A549 (cell line): Measurements from ENCODE around the gene ATP6V0C. TPM values are rescaled to one million over a fixed set of nuclear protein-coding genes. Genes with fewer than 3 reads are reported as not detected.
"Not testable (repeated sequence)": the region's sequence is repeated elsewhere in the genome, so short reads cannot be mapped to it uniquely, and the experiment has no call there.

Experiments
- ATAC-seq, 2 experiments: fragments of 200-7000 bp in 1 of 2; fragments of >200 bp in 1 of 2; cut with Nextera tagmentation in 1 of 2; cut with Tn5 transposase in 1 of 2; 3 replicates each; pipeline versions ENCODE4 v1.8.0 to v1.9.1; 2018 to 2020; ENCODE audit warnings: mild to moderate bottlenecking in 1 of 2, moderate library complexity in 1 of 2
- CTCF ChIA-PET: fragments of 300-600 bp; sonication (Branson Sonifier 250); formaldehyde crosslinking; extraction: SDS; loops from one replicate; lab custom pipeline; 2021; ENCODE audit warnings: antibody characterized with exemption, inconsistent platforms; lab: Yijun Ruan, JAX
- POLR2A ChIA-PET: fragments of 350-600 bp; formaldehyde crosslinking; extraction: SDS; loops from one replicate; lab custom pipeline; 2021; ENCODE audit warnings: antibody characterized with exemption, inconsistent platforms; lab: Yijun Ruan, JAX
- DNase-seq, 2 experiments: peaks; one replicate each; pipeline versions ENCODE4 v3.0.0 to v3.0.0-alpha.2; 2011 to 2016; ENCODE audit warnings: low read depth in 1 of 2, low spot score in 1 of 2
- FAIRE-seq: peaks from 2 replicates; lab custom pipeline; 2011; peaks lifted over from hg19 to GRCh38; lab: Jason Lieb, UNC
- H3K27ac ChIP-seq, 2 experiments: fragments of >200 bp; sonication (Bioruptor Twin); formaldehyde crosslinking; 3 replicates each; pipeline ENCODE4 v1.5.1; 2016 to 2017
- H3K4me1 ChIP-seq: fragments of >200 bp; sonication (Bioruptor Twin); formaldehyde crosslinking; 3 replicates; pipeline ENCODE4 v1.6.1; 2016
- H3K4me2 ChIP-seq: fragments of >200 bp; sonication (Bioruptor Twin); formaldehyde crosslinking; 3 replicates; pipeline ENCODE4 v1.6.1; 2016
- H3K4me3 ChIP-seq: fragments of >200 bp; sonication (Bioruptor Twin); formaldehyde crosslinking; 3 replicates; pipeline ENCODE4 v1.5.1; 2016
- H3K9me3 ChIP-seq: fragments of >200 bp; sonication (Bioruptor Twin); formaldehyde crosslinking; 3 replicates; pipeline ENCODE4 v1.6.1; 2016
- CBX2 ChIP-seq: fragments of 200-600 bp; sonication (generic); IDR thresholded peaks from 2 replicates; pipeline ENCODE4 v1.6.1; 2016; ENCODE audit warnings: low read depth, mild to moderate bottlenecking, borderline replicate concordance
- CEBPB ChIP-seq, 2 experiments: fragments of >200 bp in 1 of 2; sonication (Bioruptor Twin) in 1 of 2; formaldehyde crosslinking in 1 of 2; IDR thresholded peaks; 2 replicates each; pipeline ENCODE4 v1.6.1; 2012 to 2016
- E2F6 ChIP-seq: IDR thresholded peaks from 2 replicates; pipeline ENCODE4 v1.6.1; 2012; ENCODE audit warnings: low read depth, borderline replicate concordance
- EHF ChIP-seq: fragments of 250-450 bp; sonication (Bioruptor Pico); IDR thresholded peaks from 2 replicates; pipeline ENCODE4 v1.5.0; 2020; ENCODE audit warnings: mild to moderate bottlenecking
- EHMT2 ChIP-seq: fragments of 200-600 bp; sonication (generic); IDR thresholded peaks from 2 replicates; pipeline ENCODE4 v1.6.1; 2016; ENCODE audit warnings: antibody characterized with exemption, low read depth, mild to moderate bottlenecking, moderate library complexity
- EP300 ChIP-seq, 2 experiments: fragments of >200 bp; sonication (Bioruptor Twin); formaldehyde crosslinking; IDR thresholded peaks; 2 replicates in 1 of 2; 3 replicates in 1 of 2; pipeline ENCODE4 v1.6.1; 2016 to 2017
- FOSB ChIP-seq: fragments of 250-450 bp; sonication (Bioruptor Pico); IDR thresholded peaks from 2 replicates; pipeline ENCODE4 v1.5.0; 2020; ENCODE audit warnings: mild to moderate bottlenecking, moderate library complexity
- FOSL2 ChIP-seq, 2 experiments: fragments of 450-650 bp in 1 of 2; fragments of >200 bp in 1 of 2; sonication (Bioruptor Twin) in 1 of 2; formaldehyde crosslinking; IDR thresholded peaks; 2 replicates each; pipeline versions ENCODE4 v1.5.0 to v1.6.1; 2016 to 2020; ENCODE audit warnings: mild to moderate bottlenecking in 1 of 2, moderate library complexity in 1 of 2
- FOXS1 ChIP-seq: fragments of 250-450 bp; sonication (Bioruptor Pico); IDR thresholded peaks from 2 replicates; pipeline ENCODE4 v1.5.0; 2020; ENCODE audit warnings: mild to moderate bottlenecking, moderate library complexity
- GATA3 ChIP-seq: IDR thresholded peaks from 2 replicates; pipeline ENCODE4 v1.6.1; 2012; ENCODE audit warnings: borderline replicate concordance
- HEYL ChIP-seq: fragments of 250-450 bp; sonication (Bioruptor Pico); IDR thresholded peaks from 2 replicates; pipeline ENCODE4 v1.8.0; 2021; ENCODE audit warnings: mild to moderate bottlenecking, moderate library complexity
- HOXA7 ChIP-seq: fragments of 250-450 bp; sonication (Bioruptor Pico); IDR thresholded peaks from 2 replicates; pipeline ENCODE4 v1.5.0; 2020; ENCODE audit warnings: mild to moderate bottlenecking, moderate library complexity
- HOXB13 ChIP-seq: fragments of 250-450 bp; sonication (Bioruptor Pico); IDR thresholded peaks from 2 replicates; pipeline ENCODE4 v1.5.0; 2020; ENCODE audit warnings: low read depth, mild to moderate bottlenecking, moderate library complexity
- JUN ChIP-seq, 2 experiments: fragments of >200 bp; sonication (Bioruptor Twin); formaldehyde crosslinking; IDR thresholded peaks; 2 replicates in 1 of 2; 3 replicates in 1 of 2; pipeline ENCODE4 v1.6.1; 2016 to 2017
- JUNB ChIP-seq: fragments of >200 bp; sonication (Bioruptor Twin); formaldehyde crosslinking; IDR thresholded peaks from 2 replicates; pipeline ENCODE4 v1.6.1; 2016
- KDM1A ChIP-seq: fragments of 200-600 bp; sonication (generic); IDR thresholded peaks from 2 replicates; pipeline ENCODE4 v1.6.1; 2016; ENCODE audit warnings: low read depth, mild to moderate bottlenecking
- KDM5A ChIP-seq: fragments of 200-600 bp; sonication (generic); IDR thresholded peaks from 2 replicates; pipeline ENCODE4 v1.6.1; 2016; ENCODE audit warnings: antibody characterized with exemption, mild to moderate bottlenecking
- MAZ ChIP-seq: fragments of 150-350 bp; IDR thresholded peaks from 2 replicates; pipeline ENCODE4 v1.6.1; 2014; ENCODE audit warnings: antibody characterized with exemption, low read depth, low read length, borderline replicate concordance
- MYC ChIP-seq: IDR thresholded peaks from 2 replicates; pipeline ENCODE4 v1.6.1; 2012; ENCODE audit warnings: mild to moderate bottlenecking, inconsistent platforms, low read length, improper control_type of control experiment, borderline replicate concordance
- NR3C1 ChIP-seq: fragments of >200 bp; sonication (Bioruptor Twin); formaldehyde crosslinking; IDR thresholded peaks from 3 replicates; pipeline ENCODE4 v1.6.1; 2017
- POLR2A ChIP-seq: IDR thresholded peaks from 2 replicates; pipeline ENCODE4 v1.6.1; 2012; ENCODE audit warnings: mild to moderate bottlenecking, low read length
- RFX5 ChIP-seq: fragments of 450-650 bp; IDR thresholded peaks from 2 replicates; pipeline ENCODE4 v1.7.1; 2014; ENCODE audit warnings: antibody characterized with exemption, mild to moderate bottlenecking, moderate library complexity
- RNF2 ChIP-seq: fragments of 200-600 bp; sonication (generic); IDR thresholded peaks from 2 replicates; pipeline ENCODE4 v1.6.1; 2016; ENCODE audit warnings: low read depth, mild to moderate bottlenecking, antibody characterized with exemption, moderate library complexity, borderline replicate concordance
- SMC3 ChIP-seq: fragments of >200 bp; sonication (Bioruptor Twin); formaldehyde crosslinking; IDR thresholded peaks from 3 replicates; pipeline ENCODE4 v1.6.1; 2018; ENCODE audit warnings: inconsistent platforms
- TFCP2L1 ChIP-seq: fragments of 250-450 bp; sonication (Bioruptor Pico); IDR thresholded peaks from 2 replicates; pipeline ENCODE4 v1.5.0; 2021; ENCODE audit warnings: mild to moderate bottlenecking
- USF2 ChIP-seq: fragments of 450-650 bp; IDR thresholded peaks from 2 replicates; pipeline ENCODE4 v1.6.1; 2014; ENCODE audit warnings: antibody characterized with exemption
- ZNF302 ChIP-seq: fragments of 250-450 bp; sonication (Bioruptor Pico); IDR thresholded peaks from 2 replicates; pipeline ENCODE4 v1.9.0; 2021; ENCODE audit warnings: inconsistent platforms, mild to moderate bottlenecking, moderate library complexity
- ZSCAN20 ChIP-seq: fragments of 250-450 bp; sonication (Bioruptor Pico); IDR thresholded peaks from 2 replicates; pipeline ENCODE4 v1.8.0; 2022; ENCODE audit warnings: mild to moderate bottlenecking, moderate library complexity
- WGBS: methylation state at CpG from one replicate; pipeline ENCODE4 v1.1.6; 2017; ENCODE audit errors: missing lambda C conversion rate; 5-methylcytosine and 5-hydroxymethylcytosine counted together
- polyA plus RNA-seq, 4 experiments: library from polyadenylated mRNA; depleted of rRNA in 3 of 4; stranded (reverse); fragments of >200 nt; fragmentation: RNase III in 1 of 4; extraction: RNeasy Plus Mini Kit Qiagen cat#74134 plus additional on column Dnase treatment in 1 of 4; gene quantifications; 2 replicates in 3 of 4; 3 replicates in 1 of 4; pipeline ENCODE4 v1.2.3, GENCODE V29; 2011 to 2017
- TF ChIP-seq, protein P1 (sequence below): IDR thresholded peaks from 2 replicates; pipeline ENCODE4 v1.6.1; 2012
- TF ChIP-seq, protein P2 (sequence below): fragments of >200 bp; sonication (Bioruptor Twin); formaldehyde crosslinking; IDR thresholded peaks from 3 replicates; pipeline ENCODE4 v1.6.1; 2016

Gene ATP6V0C
- polyA plus RNA-seq, 2 of the 4 experiments (the other 2 are of a cell fraction), result 9.4 to 153 TPM

GRCh38 chr16:2534335-2534734 lies 20.6 kb downstream of the ATP6V0C start:
- ATAC-seq, FAIRE-seq, H3K9me3 ChIP-seq, H3K4me3 ChIP-seq, DNase-seq, H3K27ac ChIP-seq, CTCF ChIA-PET, POLR2A ChIA-PET, H3K4me2 ChIP-seq: not testable (repeated sequence)
- 95% methylated on average over 5 of the region's 5 CpGs for WGBS
- peak; percentile 56; the same call in 1 of the 2 replicates for TF ChIP-seq KDM1A
- H3K4me1 ChIP-seq, result peaks cover 28% of the 10 kb centered on the region

GRCh38 chr16:2535625-2536013 lies 21.9 kb downstream of the ATP6V0C start:
- no peak for FAIRE-seq
- H3K4me2 ChIP-seq, result no peak overlapping the region
- H3K9me3 ChIP-seq, result no peaks in the 10 kb centered on the region
- TF ChIP-seq E2F6 (no peak), ZSCAN20 (CRISPR knock-in tag) (no peak), EHMT2 (no peak), FOXS1 (CRISPR knock-in tag) (no peak), KDM1A (no peak), GATA3 (no peak), RFX5 (no peak), EP300 (IDR thresholded peaks at IDR 0.05) (no peak), TFCP2L1 (no peak), RNF2 (no peak), EHF (no peak), CEBPB (IDR thresholded peaks at IDR 0.05) (no peak), ZNF302 (CRISPR knock-in tag) (no peak), SMC3 (no peak), MYC (no peak), HOXB13 (no peak), FOSB (CRISPR knock-in tag) (no peak)
- TF ChIP-seq, all 56 proteins: peak for 0
- no peak for ATAC-seq
- no peak overlapping the region for H3K27ac ChIP-seq
- DNase-seq, result peak in 1 of 2 experiments; percentile 1
- H3K4me3 ChIP-seq, result no peak overlapping the region
- POLR2A ChIA-PET, result no interaction called here
- WGBS, result 92% methylated on average over 9 of the region's 9 CpGs
- peaks cover 30% of the 10 kb centered on the region for H3K4me1 ChIP-seq
- CTCF ChIA-PET, result no interaction called here

DNA sequence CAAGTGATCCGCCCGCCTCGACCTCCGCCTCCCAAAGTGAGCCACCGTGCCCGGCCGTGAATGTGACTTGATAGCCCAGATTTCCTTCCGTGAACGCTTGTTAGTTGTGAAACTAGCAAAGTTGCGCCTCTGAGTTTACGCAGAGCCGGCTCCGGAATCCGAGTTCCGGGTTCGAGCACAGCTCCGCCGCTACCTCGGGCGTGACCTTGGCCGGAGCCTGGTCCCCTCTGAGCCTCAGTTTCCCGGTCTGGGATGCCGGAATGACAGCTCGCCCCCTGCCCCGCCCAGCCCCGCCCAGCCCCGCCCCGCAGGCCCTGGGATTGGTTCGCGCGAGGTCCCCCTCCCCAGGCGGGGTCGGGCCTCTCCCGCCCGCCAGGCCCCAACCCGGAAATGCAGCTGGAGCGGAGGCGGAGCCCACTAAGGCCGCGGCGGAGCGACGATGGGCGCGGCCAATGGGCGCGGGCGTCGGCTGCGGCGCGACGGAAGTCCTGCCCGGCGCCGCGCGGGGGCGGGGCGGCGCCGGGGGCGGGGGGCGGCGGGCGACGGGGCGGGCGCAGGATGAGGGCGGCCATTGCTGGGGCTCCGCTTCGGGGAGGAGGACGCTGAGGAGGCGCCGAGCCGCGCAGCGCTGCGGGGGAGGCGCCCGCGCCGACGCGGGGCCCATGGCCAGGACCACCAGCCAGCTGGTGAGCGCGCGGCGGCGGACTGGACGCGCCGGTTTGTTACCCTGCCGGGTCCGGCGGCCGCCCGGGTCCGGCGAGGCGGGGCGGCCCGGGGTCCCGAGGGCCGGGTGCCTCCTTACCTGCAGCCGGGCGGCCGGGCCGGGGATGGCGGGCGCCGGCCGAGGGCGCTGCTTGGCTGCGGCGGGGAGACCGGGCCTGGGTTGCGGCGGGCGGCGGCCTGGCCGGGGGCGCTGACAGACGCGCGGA lies 24.0 kb downstream of the ATP6V0C start, which contains the start of gene PDPK1:
Gene PDPK1 (plus strand): TSS at position 571 of the 929 bp plus-strand sequence. CDS start 92 bp downstream, at position 663.
- Histone ChIP-seq H3K4me1 (peaks cover 27% of the 10 kb centered on the region), H3K9me3 (no peaks in the 10 kb centered on the region), H3K4me2 (peak within 1 kb of the TSS; percentile 93), H3K4me3 (peak within 1 kb of the TSS; percentile 55), H3K27ac (peak within 1 kb of the TSS; percentile 78 to 96)
- TF ChIP-seq JUNB, result no peak
- no peak for TF ChIP-seq EHMT2
- TF ChIP-seq NR3C1, result no peak
- TF ChIP-seq CBX2, result no peak
- no peak for TF ChIP-seq HOXA7
- TF ChIP-seq, protein P1, sequence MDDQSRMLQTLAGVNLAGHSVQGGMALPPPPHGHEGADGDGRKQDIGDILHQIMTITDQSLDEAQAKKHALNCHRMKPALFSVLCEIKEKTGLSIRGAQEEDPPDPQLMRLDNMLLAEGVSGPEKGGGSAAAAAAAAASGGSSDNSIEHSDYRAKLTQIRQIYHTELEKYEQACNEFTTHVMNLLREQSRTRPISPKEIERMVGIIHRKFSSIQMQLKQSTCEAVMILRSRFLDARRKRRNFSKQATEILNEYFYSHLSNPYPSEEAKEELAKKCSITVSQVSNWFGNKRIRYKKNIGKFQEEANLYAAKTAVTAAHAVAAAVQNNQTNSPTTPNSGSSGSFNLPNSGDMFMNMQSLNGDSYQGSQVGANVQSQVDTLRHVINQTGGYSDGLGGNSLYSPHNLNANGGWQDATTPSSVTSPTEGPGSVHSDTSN, result peak; percentile 88
- TF ChIP-seq HEYL (CRISPR knock-in tag), result no peak
- peak; percentile 54 for TF ChIP-seq POLR2A
- peak in 1 of 2 experiments; percentile 79; a peak in 2 of 5 replicates for TF ChIP-seq JUN (IDR thresholded peaks at IDR 0.05)
- TF ChIP-seq, protein P2, sequence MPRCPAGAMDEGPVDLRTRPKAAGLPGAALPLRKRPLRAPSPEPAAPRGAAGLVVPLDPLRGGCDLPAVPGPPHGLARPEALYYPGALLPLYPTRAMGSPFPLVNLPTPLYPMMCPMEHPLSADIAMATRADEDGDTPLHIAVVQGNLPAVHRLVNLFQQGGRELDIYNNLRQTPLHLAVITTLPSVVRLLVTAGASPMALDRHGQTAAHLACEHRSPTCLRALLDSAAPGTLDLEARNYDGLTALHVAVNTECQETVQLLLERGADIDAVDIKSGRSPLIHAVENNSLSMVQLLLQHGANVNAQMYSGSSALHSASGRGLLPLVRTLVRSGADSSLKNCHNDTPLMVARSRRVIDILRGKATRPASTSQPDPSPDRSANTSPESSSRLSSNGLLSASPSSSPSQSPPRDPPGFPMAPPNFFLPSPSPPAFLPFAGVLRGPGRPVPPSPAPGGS, result peak; percentile 56; the same call in 1 of the 3 replicates
- TF ChIP-seq USF2, result no peak
- TF ChIP-seq KDM5A, result no peak
- TF ChIP-seq MAZ, result peak; percentile 69; the same call in 1 of the 2 replicates
- no peak for TF ChIP-seq FOSL2 (IDR thresholded peaks at IDR 0.05)
- no peak for TF ChIP-seq FOSL2 (CRISPR knock-in tag; IDR thresholded peaks at IDR 0.05)
- FAIRE-seq (no peak), DNase-seq (peak; percentile 77 to 95), ATAC-seq (peak; percentile 89 to 92)
- ChIA-PET POLR2A (interaction anchor here (0.6 kb wide), 1 partner anchor 330 kb away, joined by 4 read pairs; no protein-coding TSS in a partner anchor), CTCF (no interaction called here)
- 1% methylated on average over 39 of the region's 126 CpGs for WGBS
